SK-N-SH treated with all-trans-retinoic acid at 6 μM for 48 hours (cell line): ENCODE data around the gene ELOA2.

Experiments used
- ATAC-seq: fragments of 200-7000 bp; cut with Tn5 transposase; 3 replicates; pipeline ENCODE4 v1.9.1; 2020; ENCODE audit warnings: mild to moderate bottlenecking, moderate library complexity
- ARNTL ChIP-seq: fragments of 450-650 bp; formaldehyde crosslinking; IDR thresholded peaks from 2 replicates; pipeline ENCODE4 v1.5.0; 2020; ENCODE audit warnings: low read depth, mild to moderate bottlenecking, moderate library complexity, borderline replicate concordance
- BACH2 ChIP-seq: fragments of 250-450 bp; sonication (Bioruptor Pico); IDR thresholded peaks from 2 replicates; pipeline ENCODE4 v1.9.0; 2021; ENCODE audit warnings: mild to moderate bottlenecking, borderline replicate concordance
- CREB5 ChIP-seq: fragments of 250-450 bp; sonication (Bioruptor Pico); IDR thresholded peaks from 2 replicates; pipeline ENCODE4 v1.5.1; 2020; ENCODE audit warnings: low read depth, mild to moderate bottlenecking, moderate library complexity
- CSDC2 ChIP-seq: fragments of 250-450 bp; sonication (Bioruptor Pico); IDR thresholded peaks from 2 replicates; pipeline ENCODE4 v1.5.0; 2020; ENCODE audit warnings: mild to moderate bottlenecking, moderate library complexity
- ESRRG ChIP-seq: fragments of 250-450 bp; sonication (Bioruptor Pico); IDR thresholded peaks from 2 replicates; pipeline ENCODE4 v1.6.1; 2021; ENCODE audit warnings: mild to moderate bottlenecking
- GLIS3 ChIP-seq: fragments of 250-450 bp; sonication (Bioruptor Pico); IDR thresholded peaks from 2 replicates; pipeline ENCODE4 v1.5.0; 2020; ENCODE audit warnings: mild to moderate bottlenecking, moderate library complexity
- ISL1 ChIP-seq: fragments of 250-450 bp; sonication (Bioruptor Pico); IDR thresholded peaks from 2 replicates; pipeline ENCODE4 v2.1.2; 2022; ENCODE audit warnings: mild to moderate bottlenecking, moderate library complexity
- OSR1 ChIP-seq: fragments of 250-450 bp; sonication (Bioruptor Pico); IDR thresholded peaks from 2 replicates; pipeline ENCODE4 v1.8.0; 2022; ENCODE audit warnings: moderate library complexity, mild to moderate bottlenecking, inconsistent platforms
- PPARA ChIP-seq: fragments of 250-450 bp; sonication (Bioruptor Pico); IDR thresholded peaks from 2 replicates; pipeline ENCODE4 v1.5.0; 2020; ENCODE audit warnings: mild to moderate bottlenecking, borderline replicate concordance
- RARB ChIP-seq: fragments of 250-450 bp; sonication (Bioruptor Pico); IDR thresholded peaks from 2 replicates; pipeline ENCODE4 v1.8.0; 2021; ENCODE audit warnings: mild to moderate bottlenecking, moderate library complexity
- SNAI2 ChIP-seq: fragments of 250-450 bp; sonication (Bioruptor Pico); IDR thresholded peaks from 2 replicates; pipeline ENCODE4 v1.5.0; 2020; ENCODE audit warnings: mild to moderate bottlenecking, moderate library complexity
- TOX ChIP-seq: fragments of 250-450 bp; sonication (Bioruptor Pico); IDR thresholded peaks from 2 replicates; pipeline ENCODE4 v1.8.0; 2021; ENCODE audit warnings: mild to moderate bottlenecking, moderate library complexity, borderline replicate concordance
- TSHZ2 ChIP-seq: fragments of 250-450 bp; sonication (Bioruptor Pico); IDR thresholded peaks from 2 replicates; pipeline ENCODE4 v1.5.0; 2020; ENCODE audit warnings: mild to moderate bottlenecking, moderate library complexity
- ZC3H10 ChIP-seq: fragments of 250-450 bp; sonication (Bioruptor Pico); IDR thresholded peaks from 2 replicates; pipeline ENCODE4 v1.5.1; 2021; ENCODE audit warnings: mild to moderate bottlenecking, moderate library complexity
- ZFP3 ChIP-seq: fragments of 250-450 bp; sonication (Bioruptor Pico); IDR thresholded peaks from 2 replicates; pipeline ENCODE4 v1.5.0; 2020; ENCODE audit warnings: mild to moderate bottlenecking, moderate library complexity
- ZFP30 ChIP-seq: fragments of 450-650 bp; formaldehyde crosslinking; IDR thresholded peaks from 2 replicates; pipeline ENCODE4 v1.5.0; 2022; ENCODE audit warnings: mild to moderate bottlenecking, moderate library complexity
- ZNF565 ChIP-seq: fragments of 450-650 bp; formaldehyde crosslinking; conservative IDR thresholded peaks from 2 replicates; pipeline ENCODE4 v1.5.0; 2020; ENCODE audit warnings: low read depth, mild to moderate bottlenecking, moderate library complexity
- ZNF70 ChIP-seq: fragments of 450-650 bp; formaldehyde crosslinking; IDR thresholded peaks from 2 replicates; pipeline ENCODE4 v1.5.0; 2020; ENCODE audit warnings: mild to moderate bottlenecking, moderate library complexity
- TF ChIP-seq, protein P1 (sequence below): fragments of 250-450 bp; sonication (Bioruptor Pico); IDR thresholded peaks from 2 replicates; pipeline ENCODE4 v1.5.1; 2021; ENCODE audit warnings: mild to moderate bottlenecking, moderate library complexity
- TF ChIP-seq, protein P2 (sequence below): fragments of 250-450 bp; sonication (Bioruptor Pico); IDR thresholded peaks from 2 replicates; pipeline ENCODE4 v1.8.0; 2021; ENCODE audit warnings: low read depth, mild to moderate bottlenecking, moderate library complexity, borderline replicate concordance
- TF ChIP-seq, protein P3 (sequence below): fragments of 250-450 bp; sonication (Bioruptor Pico); IDR thresholded peaks from 2 replicates; pipeline ENCODE4 v1.8.0; 2020; ENCODE audit warnings: mild to moderate bottlenecking, moderate library complexity, borderline replicate concordance

ELOA2 gene

DNA sequence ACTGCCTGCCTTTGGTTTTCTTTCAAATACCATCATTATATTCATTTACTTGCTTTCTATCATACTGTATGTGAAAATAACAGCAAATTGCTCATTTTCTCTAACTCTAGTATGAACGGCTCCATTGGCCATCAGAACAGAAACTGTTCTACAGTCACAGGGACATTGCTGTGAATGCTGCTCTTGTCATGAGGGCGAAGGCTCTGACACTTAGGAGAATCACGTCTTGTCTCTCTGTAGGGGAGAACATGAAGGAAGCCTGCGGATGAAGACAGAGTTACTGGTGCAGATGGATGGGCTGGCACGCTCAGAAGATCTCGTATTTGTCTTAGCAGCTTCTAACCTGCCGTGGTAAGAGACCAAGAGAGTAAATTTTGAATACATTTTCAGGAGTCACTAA, 41.7 kb upstream of the ELOA2 start:
- TF ChIP-seq BACH2 (CRISPR knock-in tag), result no peak
- no peak for TF ChIP-seq ZFP3
- TF ChIP-seq PPARA (CRISPR knock-in tag), result no peak
- TF ChIP-seq ARNTL, result no peak
- no peak for TF ChIP-seq ESRRG (CRISPR knock-in tag)
- no peak for TF ChIP-seq CSDC2 (CRISPR knock-in tag)
- no peak for TF ChIP-seq CREB5 (CRISPR knock-in tag)
- no peak for TF ChIP-seq SNAI2 (CRISPR knock-in tag)
- no peak for TF ChIP-seq ZNF70 (CRISPR knock-in tag)
- no peak for TF ChIP-seq TOX
- no peak for TF ChIP-seq ZC3H10
- no peak for TF ChIP-seq ZNF565 (CRISPR knock-in tag)
- no peak for ATAC-seq

GRCh38 chr18:47075098-47075883, 39.9 kb upstream of the ELOA2 start:
- peak; percentile 38 for ATAC-seq
- TF ChIP-seq ZFP30 (CRISPR knock-in tag) (no peak), TSHZ2 (no peak), ZNF70 (CRISPR knock-in tag) (no peak), GLIS3 (CRISPR knock-in tag) (no peak), PPARA (CRISPR knock-in tag) (no peak)
- TF ChIP-seq, protein P1, sequence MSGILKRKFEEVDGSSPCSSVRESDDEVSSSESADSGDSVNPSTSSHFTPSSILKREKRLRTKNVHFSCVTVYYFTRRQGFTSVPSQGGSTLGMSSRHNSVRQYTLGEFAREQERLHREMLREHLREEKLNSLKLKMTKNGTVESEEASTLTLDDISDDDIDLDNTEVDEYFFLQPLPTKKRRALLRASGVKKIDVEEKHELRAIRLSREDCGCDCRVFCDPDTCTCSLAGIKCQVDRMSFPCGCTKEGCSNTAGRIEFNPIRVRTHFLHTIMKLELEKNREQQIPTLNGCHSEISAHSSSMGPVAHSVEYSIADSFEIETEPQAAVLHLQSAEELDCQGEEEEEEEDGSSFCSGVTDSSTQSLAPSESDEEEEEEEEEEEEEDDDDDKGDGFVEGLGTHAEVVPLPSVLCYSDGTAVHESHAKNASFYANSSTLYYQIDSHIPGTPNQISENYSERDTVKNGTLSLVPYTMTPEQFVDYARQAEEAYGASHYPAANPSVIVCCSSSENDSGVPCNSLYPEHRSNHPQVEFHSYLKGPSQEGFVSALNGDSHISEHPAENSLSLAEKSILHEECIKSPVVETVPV (CRISPR knock-in tag), result no peak
- TF ChIP-seq, protein P2, sequence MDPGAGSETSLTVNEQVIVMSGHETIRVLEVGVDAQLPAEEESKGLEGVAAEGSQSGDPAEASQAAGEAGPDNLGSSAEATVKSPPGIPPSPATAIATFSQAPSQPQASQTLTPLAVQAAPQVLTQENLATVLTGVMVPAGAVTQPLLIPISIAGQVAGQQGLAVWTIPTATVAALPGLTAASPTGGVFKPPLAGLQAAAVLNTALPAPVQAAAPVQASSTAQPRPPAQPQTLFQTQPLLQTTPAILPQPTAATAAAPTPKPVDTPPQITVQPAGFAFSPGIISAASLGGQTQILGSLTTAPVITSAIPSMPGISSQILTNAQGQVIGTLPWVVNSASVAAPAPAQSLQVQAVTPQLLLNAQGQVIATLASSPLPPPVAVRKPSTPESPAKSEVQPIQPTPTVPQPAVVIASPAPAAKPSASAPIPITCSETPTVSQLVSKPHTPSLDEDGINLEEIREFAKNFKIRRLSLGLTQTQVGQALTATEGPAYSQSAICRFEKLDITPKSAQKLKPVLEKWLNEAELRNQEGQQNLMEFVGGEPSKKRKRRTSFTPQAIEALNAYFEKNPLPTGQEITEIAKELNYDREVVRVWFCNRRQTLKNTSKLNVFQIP (CRISPR knock-in tag), result no peak

- TF ChIP-seq, protein P1 (CRISPR knock-in tag), result no peak
- TF ChIP-seq CSDC2 (CRISPR knock-in tag) (no peak), ESRRG (CRISPR knock-in tag) (no peak), ISL1 (no peak), CREB5 (CRISPR knock-in tag) (no peak), OSR1 (CRISPR knock-in tag) (no peak), RARB (no peak), SNAI2 (CRISPR knock-in tag) (no peak), ZFP30 (CRISPR knock-in tag) (no peak), TOX (no peak)
- TF ChIP-seq, protein P3, sequence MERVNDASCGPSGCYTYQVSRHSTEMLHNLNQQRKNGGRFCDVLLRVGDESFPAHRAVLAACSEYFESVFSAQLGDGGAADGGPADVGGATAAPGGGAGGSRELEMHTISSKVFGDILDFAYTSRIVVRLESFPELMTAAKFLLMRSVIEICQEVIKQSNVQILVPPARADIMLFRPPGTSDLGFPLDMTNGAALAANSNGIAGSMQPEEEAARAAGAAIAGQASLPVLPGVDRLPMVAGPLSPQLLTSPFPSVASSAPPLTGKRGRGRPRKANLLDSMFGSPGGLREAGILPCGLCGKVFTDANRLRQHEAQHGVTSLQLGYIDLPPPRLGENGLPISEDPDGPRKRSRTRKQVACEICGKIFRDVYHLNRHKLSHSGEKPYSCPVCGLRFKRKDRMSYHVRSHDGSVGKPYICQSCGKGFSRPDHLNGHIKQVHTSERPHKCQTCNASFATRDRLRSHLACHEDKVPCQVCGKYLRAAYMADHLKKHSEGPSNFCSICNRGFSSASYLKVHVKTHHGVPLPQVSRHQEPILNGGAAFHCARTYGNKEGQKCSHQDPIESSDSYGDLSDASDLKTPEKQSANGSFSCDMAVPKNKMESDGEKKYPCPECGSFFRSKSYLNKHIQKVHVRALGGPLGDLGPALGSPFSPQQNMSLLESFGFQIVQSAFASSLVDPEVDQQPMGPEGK (CRISPR knock-in tag), result no peak
- no peak for ATAC-seq
These were observed 32.2 kb upstream of the ELOA2 start for GRCh38 chr18:47067648-47068047.
